Tibial nerve (tissue), 3 donors: ENCODE measurements around the gene ABCA13.

Source experiments
- CTCF ChIP-seq, 5 experiments: fragments of 200-600 bp in 3 of 5; fragments of 450-650 bp in 2 of 5; sonication (generic) in 3 of 5; IDR thresholded peaks; one replicate each; pipeline ENCODE4 v1.5.1; 2016 to 2019; ENCODE audit warnings: antibody characterized with exemption in 5 of 5, mild to moderate bottlenecking in 3 of 5, moderate library complexity in 2 of 5
- POLR2A ChIP-seq, 2 donors: fragments of 450-650 bp; IDR thresholded peaks; one replicate each; pipeline ENCODE4 v1.6.1; 2017; ENCODE audit warnings: antibody characterized with exemption in 2 of 2, mild to moderate bottlenecking in 2 of 2, moderate library complexity in 2 of 2

- TF ChIP-seq CTCF (IDR thresholded peaks at IDR 0.05) = no peak
- TF ChIP-seq POLR2A (IDR thresholded peaks at IDR 0.05) = no peak
These were observed 21.2 kb upstream of the ABCA13 start for GRCh38 chr7:48150086-48150485.
